ENCODE data around the gene FHAD1. TPM values are rescaled to one million over a fixed set of nuclear protein-coding genes. Genes with fewer than 3 reads are reported as not detected.

Gene FHAD1
- total RNA-seq (under 1 TPM; under 0.01 to 0.05 TPM), polyA plus RNA-seq (under 1 TPM in 1 of 2 donors, not detected in 1; 0.13 TPM)

DNA sequence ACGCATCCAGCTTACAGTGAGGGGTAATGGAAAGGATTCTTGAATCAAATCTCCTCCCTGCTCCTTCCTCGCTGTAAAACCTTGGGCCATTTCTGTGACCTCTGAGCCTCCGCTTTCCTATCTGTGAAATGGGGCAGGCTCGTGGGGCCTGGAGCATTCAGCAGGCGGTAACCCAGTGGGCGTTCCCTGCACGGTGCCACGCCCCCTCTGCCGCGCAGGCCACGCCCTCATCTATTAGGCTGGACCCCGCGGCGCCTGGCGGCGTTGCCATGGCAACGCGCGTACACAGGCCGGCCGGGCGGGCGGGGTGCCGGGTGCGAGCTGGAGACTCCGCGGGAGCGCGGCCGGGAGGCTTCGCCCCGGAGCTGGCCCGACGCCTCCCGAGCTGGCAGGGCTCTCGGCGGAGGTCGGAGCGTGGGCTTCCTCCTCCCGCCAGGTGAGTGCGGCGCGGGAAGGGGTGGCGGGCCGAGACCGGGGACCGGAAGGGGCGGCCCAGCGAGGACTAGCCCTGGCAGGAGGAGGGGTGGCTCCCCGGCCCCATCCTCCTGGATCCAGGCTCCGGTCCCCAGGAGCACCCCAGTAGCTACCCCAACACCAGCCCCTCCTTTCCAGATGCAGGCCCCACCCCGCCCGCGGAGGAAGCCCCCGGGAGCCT, at the start of gene FHAD1:
Gene FHAD1 (plus strand): TSS at position 264 of the 655 bp plus-strand sequence. CDS start 4,562 bp downstream, outside the sequence.
- no peaks in the 10 kb centered on the region for H3K27me3 ChIP-seq (ENCODE audit: control insufficient read depth in 4 of 4, insufficient read depth in 4 of 4, low read length in 3 of 4)
- no peaks in the 10 kb centered on the region for H3K36me3 ChIP-seq (ENCODE audit: control insufficient read depth in 4 of 4, insufficient read depth in 3 of 4, low read depth in 1 of 4, low read length in 3 of 4)
- peaks cover 0 to 13% (median 2%) of the 10 kb centered on the region in 4 donors for H3K9me3 ChIP-seq (ENCODE audit: control insufficient read depth in 4 of 4, low read length in 3 of 4)
- 8% methylated on average over 55 of the region's 55 CpGs for WGBS
- TF ChIP-seq EGR1 (IDR thresholded peaks at IDR 0.05; ENCODE audit: low read depth in 2 of 2): no peak
- no peak for TF ChIP-seq JUND (IDR thresholded peaks at IDR 0.05)
- TF ChIP-seq YY1 (IDR thresholded peaks at IDR 0.05): no peak
- no peak for TF ChIP-seq HNF4A (conservative IDR thresholded peaks at IDR 0.05)
- TF ChIP-seq, protein P1, sequence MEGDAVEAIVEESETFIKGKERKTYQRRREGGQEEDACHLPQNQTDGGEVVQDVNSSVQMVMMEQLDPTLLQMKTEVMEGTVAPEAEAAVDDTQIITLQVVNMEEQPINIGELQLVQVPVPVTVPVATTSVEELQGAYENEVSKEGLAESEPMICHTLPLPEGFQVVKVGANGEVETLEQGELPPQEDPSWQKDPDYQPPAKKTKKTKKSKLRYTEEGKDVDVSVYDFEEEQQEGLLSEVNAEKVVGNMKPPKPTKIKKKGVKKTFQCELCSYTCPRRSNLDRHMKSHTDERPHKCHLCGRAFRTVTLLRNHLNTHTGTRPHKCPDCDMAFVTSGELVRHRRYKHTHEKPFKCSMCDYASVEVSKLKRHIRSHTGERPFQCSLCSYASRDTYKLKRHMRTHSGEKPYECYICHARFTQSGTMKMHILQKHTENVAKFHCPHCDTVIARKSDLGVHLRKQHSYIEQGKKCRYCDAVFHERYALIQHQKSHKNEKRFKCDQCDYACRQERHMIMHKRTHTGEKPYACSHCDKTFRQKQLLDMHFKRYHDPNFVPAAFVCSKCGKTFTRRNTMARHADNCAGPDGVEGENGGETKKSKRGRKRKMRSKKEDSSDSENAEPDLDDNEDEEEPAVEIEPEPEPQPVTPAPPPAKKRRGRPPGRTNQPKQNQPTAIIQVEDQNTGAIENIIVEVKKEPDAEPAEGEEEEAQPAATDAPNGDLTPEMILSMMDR (IDR thresholded peaks at IDR 0.05; ENCODE audit: low read depth, low read length, missing input control): no peak
- TF ChIP-seq TAF1 (conservative IDR thresholded peaks at IDR 0.05): no peak
- TF ChIP-seq RXRA (IDR thresholded peaks at IDR 0.05): no peak
- no peak for TF ChIP-seq HNF4G (IDR thresholded peaks at IDR 0.05)
- TF ChIP-seq, protein P2, sequence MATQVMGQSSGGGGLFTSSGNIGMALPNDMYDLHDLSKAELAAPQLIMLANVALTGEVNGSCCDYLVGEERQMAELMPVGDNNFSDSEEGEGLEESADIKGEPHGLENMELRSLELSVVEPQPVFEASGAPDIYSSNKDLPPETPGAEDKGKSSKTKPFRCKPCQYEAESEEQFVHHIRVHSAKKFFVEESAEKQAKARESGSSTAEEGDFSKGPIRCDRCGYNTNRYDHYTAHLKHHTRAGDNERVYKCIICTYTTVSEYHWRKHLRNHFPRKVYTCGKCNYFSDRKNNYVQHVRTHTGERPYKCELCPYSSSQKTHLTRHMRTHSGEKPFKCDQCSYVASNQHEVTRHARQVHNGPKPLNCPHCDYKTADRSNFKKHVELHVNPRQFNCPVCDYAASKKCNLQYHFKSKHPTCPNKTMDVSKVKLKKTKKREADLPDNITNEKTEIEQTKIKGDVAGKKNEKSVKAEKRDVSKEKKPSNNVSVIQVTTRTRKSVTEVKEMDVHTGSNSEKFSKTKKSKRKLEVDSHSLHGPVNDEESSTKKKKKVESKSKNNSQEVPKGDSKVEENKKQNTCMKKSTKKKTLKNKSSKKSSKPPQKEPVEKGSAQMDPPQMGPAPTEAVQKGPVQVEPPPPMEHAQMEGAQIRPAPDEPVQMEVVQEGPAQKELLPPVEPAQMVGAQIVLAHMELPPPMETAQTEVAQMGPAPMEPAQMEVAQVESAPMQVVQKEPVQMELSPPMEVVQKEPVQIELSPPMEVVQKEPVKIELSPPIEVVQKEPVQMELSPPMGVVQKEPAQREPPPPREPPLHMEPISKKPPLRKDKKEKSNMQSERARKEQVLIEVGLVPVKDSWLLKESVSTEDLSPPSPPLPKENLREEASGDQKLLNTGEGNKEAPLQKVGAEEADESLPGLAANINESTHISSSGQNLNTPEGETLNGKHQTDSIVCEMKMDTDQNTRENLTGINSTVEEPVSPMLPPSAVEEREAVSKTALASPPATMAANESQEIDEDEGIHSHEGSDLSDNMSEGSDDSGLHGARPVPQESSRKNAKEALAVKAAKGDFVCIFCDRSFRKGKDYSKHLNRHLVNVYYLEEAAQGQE (IDR thresholded peaks at IDR 0.05): no peak
- TF ChIP-seq, protein P3, sequence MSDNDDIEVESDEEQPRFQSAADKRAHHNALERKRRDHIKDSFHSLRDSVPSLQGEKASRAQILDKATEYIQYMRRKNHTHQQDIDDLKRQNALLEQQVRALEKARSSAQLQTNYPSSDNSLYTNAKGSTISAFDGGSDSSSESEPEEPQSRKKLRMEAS (IDR thresholded peaks at IDR 0.05): no peak
- no peak for TF ChIP-seq SP1 (IDR thresholded peaks at IDR 0.05)
- no peak within 1 kb of the TSS for H3K9ac ChIP-seq (ENCODE audit: low read depth in 1 of 2, low read length in 2 of 2)
- H3K4me1 ChIP-seq (ENCODE audit: control insufficient read depth in 4 of 4, insufficient read depth in 4 of 4, low read length in 3 of 4): peaks cover 0 to 8% (median 1%) of the 10 kb centered on the region in 4 donors
- DNase-seq (ENCODE audit: low spot score): peak; percentile 60
- peak within 1 kb of the TSS in 1 of 2 donors; percentile 38 for H3K27ac ChIP-seq (ENCODE audit: low read depth in 1 of 2, low read length in 2 of 2)
- H3K4me3 ChIP-seq (ENCODE audit: low read depth in 1 of 3, low read length in 3 of 3): peak within 1 kb of the TSS in 1 of 3 donors; percentile 38

DNA sequence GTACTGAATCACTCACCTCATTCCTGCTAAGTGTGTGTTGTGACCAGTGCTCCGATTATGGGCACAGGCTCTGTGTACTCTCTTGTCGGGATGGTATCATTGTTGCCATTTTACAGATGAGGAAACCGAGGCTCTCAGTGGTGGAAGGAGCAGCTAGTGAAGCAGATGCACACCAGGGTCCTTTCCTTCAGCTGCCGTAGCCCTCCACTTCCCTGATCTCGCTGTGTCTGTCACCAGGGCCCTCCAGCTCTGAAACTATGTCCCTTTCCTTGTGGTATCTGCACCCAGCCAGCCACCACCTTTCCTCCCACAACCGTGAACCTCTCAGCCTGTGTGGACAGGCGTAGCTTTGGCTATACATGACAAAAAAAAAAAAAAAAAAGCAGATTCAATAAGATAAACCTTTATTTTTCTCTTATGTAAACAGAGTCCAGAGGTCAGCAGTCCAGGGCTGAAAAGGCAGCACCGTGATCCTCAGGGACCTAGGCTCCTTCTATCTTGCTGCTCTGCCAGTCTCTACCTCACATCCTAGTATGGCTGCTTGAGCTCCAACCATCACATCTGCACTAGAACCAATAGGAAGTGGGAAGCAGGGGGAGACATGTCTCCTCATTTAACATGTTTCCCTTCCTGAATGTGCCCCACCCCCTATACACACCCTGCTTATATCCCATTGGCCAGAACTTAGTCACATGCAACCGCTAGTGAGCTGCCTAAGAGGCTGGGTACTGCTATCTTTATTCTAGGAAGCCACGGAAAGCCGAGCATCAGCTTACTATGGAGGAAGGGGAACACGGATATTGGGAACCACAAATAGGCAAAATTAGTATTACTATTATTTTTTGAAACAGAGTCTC, 49.2 kb upstream of the FHAD1 start:
- Histone ChIP-seq H3K9me3 (ENCODE audit: control insufficient read depth in 4 of 4, low read length in 3 of 4) (no peaks in the 10 kb centered on the region), H3K9ac (ENCODE audit: low read depth in 1 of 2, low read length in 2 of 2) (no peak overlapping the region), H3K4me1 (ENCODE audit: control insufficient read depth in 4 of 4, insufficient read depth in 4 of 4, low read length in 3 of 4) (peaks cover 2 to 24% (median 19%) of the 10 kb centered on the region in 4 donors), H3K4me3 (ENCODE audit: low read depth in 1 of 3, low read length in 3 of 3) (no peak overlapping the region), H3K36me3 (ENCODE audit: control insufficient read depth in 4 of 4, insufficient read depth in 3 of 4, low read depth in 1 of 4, low read length in 3 of 4) (no peaks in the 10 kb centered on the region), H3K27me3 (ENCODE audit: control insufficient read depth in 4 of 4, insufficient read depth in 4 of 4, low read length in 3 of 4) (peaks cover 0 to 11% (median 0%) of the 10 kb centered on the region in 4 donors), H3K27ac (ENCODE audit: low read depth in 1 of 2, low read length in 2 of 2) (no peak overlapping the region)
- TF ChIP-seq JUND (IDR thresholded peaks at IDR 0.05) (no peak), FOXA1 (IDR thresholded peaks at IDR 0.05) (no peak), EGR1 (IDR thresholded peaks at IDR 0.05; ENCODE audit: low read depth in 2 of 2) (no peak), HNF4G (IDR thresholded peaks at IDR 0.05) (no peak), RAD21 (IDR thresholded peaks at IDR 0.05) (no peak), RXRA (IDR thresholded peaks at IDR 0.05) (no peak), NR2F2 (IDR thresholded peaks at IDR 0.05) (no peak)
- TF ChIP-seq, protein P4, sequence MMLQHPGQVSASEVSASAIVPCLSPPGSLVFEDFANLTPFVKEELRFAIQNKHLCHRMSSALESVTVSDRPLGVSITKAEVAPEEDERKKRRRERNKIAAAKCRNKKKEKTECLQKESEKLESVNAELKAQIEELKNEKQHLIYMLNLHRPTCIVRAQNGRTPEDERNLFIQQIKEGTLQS (IDR thresholded peaks at IDR 0.05): no peak
- TF ChIP-seq, protein P1 (IDR thresholded peaks at IDR 0.05; ENCODE audit: low read depth, low read length, missing input control): no peak
- TF ChIP-seq, protein P2 (IDR thresholded peaks at IDR 0.05): no peak
- WGBS: 76% methylated on average over 12 of the region's 12 CpGs
- no peak for DNase-seq (ENCODE audit: low spot score)

Data from liver (tissue), 9 donors.